Hematopoietic multipotent progenitor cell treated with erythropoietin and hydrocortisone succinate and interleukin-3 and kit ligand, for 6 days (in vitro differentiated cells): ENCODE measurements around the gene RNF225.
A peak's percentile ranks its signal among the peaks of the same experiment; 100 is the strongest.
"Not testable (repeated sequence)": the region's sequence is repeated elsewhere in the genome, so short reads cannot be mapped to it uniquely, and the experiment has no call there.

ENCODE experiments used
- DNase-seq: peaks from one replicate; pipeline ENCODE4 v3.0.0-alpha.2; 2015

The RNF225 gene

DNA sequence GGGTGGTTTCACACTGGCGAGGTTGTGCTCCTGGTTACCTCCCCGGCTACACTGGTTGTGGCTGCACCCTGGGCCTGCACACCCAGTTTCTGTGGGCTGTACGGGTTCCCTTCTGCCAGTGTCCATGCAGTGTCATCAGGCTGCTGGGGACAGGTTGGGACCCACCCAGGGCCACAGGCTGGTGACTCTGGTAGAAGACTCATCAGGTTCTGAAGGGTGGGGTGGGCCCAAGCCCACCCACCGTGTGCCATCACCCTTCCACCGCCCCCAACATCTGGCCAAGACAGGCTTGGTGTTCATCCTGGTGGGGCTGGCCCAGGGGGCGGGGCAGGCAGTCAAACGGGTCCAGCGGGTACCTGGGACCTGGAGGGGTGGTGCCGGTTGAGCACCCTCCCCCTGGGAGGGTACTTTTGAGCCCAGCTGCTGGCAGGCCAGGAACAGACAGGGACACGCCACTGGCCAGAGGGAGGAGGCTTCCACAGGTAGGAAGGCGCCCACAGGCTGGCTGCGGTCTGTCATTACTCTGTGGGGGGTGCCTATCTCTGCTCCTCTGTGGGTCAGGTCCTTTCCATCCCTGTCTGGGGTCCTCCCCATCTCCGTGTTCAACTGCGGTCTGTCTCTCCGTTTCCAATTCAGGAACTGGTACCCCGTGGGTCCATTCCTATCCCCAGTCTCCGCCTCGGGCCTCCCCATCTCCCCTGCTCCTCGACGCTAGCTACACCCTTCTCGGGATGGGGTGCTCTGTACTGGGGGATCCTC lies at the start of gene RNF225:
RNF225 (plus strand) TSS at position 437 of the 759 bp plus-strand sequence. CDS start 434 bp downstream, outside the sequence.
- DNase-seq = peak; percentile 45

DNA sequence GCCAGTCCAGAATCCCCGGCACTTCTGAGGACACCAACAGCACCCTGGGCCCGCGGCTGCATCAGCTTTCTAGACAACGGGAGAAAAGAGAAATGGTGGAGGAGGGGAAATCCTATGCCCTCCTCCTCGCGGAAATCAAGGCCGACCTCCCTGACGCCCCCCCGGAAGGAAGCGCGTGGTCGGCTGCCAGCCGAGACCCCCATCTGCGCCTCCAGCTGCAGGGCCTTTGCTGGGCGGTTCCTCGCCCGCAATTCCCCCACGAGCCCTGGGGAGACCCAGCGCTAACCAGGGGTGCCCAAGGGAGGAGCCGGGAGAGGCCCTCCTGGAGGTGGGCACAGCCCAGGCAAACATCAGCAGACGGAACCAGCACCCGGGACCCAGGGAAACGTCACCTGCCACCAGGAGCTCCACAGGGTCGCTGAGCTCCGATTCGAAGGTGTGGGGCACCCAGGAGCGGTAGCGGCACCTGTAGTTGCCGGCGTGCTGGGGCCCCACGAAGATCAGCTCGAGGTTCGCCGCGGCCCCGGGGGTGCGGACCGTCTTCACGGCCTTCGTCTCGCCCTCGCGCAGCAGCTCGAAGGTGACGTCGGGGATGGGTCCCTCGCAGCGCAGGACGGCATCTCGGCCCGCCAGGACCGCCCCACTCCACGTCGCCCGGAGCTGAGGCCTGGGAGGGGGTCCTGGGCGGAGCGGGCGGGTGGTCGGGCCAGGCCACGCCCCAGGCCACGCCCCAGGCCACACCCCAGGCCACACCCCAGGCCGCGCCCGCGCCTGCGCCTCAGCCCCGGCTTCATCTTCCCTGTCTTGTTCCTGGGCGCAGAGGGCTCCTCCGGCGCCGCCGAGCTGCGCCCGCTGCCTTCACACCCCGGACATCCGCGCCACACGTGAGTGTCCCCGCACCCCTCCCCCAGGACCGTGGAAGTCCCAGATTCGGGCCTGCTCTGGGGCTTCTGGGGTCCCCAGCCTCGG lies 48.2 kb upstream of the RNF225 start:
- DNase-seq = peak; percentile 58

DNA sequence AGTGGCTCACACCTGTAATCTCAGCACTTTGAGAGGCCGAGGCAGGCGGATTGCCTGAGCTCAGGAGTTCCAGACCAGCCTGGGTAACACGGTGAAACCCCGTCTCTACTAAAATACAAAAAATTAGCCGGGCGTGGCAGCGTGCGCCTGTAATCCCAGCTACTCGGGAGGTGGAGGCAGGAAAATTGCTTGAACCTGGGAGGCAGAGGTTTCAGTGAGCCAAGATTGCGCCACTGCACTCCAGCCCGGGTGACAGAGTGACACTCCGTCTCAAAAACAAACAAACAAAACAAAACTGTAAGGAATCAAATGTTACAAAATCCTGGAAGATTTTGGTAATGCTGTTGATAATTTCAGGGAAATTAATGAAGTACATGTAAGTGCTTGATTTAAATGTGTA lies 47.4 kb upstream of the RNF225 start:
- DNase-seq = not testable (repeated sequence)

DNA sequence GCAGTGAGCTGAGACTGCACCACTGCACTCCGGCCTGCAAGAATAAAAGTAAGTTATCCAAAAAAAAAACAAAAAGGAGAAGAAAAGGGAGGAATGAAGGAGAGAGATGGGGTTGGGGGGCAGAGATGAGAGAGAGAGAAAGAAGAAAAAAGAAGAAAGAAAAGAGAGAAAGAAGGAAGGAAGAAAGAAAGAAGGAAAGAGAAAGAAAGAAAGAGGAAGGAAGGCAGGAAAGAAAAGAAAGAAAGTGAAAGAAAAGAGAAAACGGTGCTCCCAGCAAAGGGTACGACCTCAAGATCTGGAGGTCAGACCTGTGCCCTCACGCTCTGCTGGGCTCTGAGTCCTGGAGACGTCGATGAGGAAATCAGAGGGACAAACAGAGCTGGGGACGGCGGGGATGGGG lies 45.9 kb upstream of the RNF225 start:
- DNase-seq = no peak

DNA sequence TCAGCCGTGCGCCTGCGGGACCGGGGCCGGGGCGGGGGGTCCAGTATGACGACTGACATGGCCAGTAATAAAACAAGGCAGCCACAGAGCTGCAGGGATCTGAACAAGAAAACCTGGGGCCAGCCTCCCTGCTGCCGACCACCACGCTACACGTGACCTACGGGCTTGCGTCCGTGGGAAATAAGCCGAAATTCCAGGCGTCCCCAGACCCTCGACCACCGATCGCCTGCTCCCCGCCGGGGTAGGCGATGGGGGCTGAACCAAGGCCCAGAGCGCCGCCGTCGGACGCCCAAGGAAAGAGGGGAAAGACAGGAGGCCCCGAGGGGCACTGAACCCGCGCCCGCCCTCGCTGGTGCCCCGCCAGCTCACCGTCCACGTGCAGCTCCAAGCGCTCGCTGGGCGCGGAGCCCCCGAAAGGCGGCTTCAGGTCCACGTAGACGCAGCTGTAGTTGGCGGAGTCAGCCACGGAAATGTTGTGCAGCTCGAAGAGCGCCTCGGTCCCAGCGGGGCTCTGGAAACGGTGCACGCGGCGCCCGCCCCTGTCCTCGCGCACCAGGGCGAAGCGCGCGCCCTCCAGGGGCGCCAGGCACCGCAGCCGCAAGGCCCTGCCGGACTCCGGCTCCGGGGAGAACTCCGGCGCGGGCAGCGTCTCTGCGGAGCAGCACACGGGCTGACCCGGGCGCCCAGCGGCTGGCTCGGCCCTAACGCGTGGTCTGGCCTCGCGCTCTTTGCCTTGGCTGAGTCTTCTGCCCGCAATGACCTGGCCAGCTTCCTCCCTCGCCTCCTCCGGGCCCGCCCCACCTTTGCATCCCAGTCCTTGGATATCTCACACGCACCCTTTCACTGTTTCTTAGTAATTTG lies 45.2 kb upstream of the RNF225 start:
- no peak for DNase-seq

DNA sequence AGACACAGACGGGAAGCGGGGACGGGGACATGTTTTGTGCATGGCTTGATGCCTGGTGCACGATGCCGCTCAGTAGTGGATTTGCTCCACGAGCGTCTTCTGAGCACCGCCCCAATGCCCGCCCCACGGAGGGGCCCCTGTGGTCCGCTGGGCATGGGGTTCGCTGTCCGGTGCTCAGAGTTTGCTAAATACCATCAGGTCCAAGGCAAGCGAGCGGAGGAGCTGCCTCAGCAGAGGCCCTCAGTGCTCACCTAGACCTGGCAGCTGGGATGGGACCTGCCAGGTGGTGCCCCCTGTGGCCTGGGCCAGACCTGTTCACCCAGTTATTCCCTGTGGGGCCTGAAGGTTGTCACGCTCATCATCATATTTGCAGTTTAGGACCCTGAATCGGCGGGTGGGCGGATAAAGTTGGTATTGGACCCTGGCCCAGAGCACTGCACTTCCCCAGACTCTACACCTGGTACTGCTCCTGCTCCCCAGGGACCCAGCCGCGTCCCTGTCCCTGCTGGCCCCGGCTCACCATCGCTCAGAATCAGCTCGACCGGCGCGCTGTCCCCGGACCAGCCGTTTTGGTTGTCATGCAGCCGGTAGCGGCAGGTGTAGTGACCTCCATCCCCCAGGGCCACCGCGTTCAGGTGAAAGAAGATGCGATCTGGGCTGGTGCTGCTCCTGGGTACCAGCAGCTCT lies 44.4 kb upstream of the RNF225 start:
- DNase-seq = no peak

DNA sequence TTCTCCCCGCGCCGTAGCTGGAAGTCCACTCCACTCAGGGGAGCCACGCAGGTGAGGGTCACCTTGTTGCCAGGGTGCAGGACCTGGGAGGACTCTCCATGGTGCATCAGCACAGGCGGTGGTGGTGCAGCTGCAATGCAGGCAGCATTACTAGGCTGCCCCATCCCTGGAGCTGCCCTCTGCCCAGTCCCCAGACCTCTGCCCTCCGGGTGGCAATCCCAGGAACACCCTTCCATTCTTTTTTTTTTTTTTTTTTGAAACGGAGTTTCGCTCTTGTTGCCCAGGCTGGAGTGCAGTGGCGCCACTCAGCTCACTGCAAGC lies 43.9 kb upstream of the RNF225 start:
- DNase-seq = no peak

DNA sequence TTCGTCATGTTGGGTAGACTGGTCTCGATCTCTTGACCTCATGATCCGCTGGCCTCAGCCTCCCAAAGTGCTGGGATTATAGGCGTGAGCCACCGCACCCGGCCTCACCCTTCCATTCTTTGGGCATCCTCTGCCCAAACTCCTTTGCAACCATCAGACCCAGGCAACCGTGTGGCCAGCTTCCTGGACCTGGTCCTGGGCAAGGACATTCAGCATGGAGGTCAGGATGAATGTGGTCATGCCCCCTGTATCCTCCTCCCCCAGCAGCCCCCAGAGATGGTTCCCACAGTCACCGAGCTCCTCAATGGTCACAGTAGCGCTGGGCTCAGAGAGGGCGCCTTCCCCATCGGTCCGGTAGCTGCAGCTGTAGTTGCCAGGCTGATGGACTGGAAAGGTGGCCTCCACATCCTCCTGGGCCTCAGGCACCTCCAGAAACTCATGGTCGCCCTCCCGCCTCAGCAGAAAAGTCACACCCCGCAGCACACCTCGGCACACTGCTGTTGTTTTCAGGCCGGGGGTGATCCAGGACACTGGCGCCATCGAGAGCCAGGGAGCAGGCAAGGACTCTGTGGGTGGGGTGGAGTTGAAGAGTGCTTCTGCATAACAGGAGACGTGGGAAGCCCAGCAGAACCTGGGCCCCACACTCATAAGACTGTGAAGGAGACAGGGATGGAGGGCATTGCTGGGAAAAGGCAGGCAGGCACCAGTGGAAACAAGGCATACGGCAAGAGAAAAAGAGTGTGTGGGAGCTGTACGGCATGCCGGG lies 43.3 kb upstream of the RNF225 start:
- DNase-seq = no peak

DNA sequence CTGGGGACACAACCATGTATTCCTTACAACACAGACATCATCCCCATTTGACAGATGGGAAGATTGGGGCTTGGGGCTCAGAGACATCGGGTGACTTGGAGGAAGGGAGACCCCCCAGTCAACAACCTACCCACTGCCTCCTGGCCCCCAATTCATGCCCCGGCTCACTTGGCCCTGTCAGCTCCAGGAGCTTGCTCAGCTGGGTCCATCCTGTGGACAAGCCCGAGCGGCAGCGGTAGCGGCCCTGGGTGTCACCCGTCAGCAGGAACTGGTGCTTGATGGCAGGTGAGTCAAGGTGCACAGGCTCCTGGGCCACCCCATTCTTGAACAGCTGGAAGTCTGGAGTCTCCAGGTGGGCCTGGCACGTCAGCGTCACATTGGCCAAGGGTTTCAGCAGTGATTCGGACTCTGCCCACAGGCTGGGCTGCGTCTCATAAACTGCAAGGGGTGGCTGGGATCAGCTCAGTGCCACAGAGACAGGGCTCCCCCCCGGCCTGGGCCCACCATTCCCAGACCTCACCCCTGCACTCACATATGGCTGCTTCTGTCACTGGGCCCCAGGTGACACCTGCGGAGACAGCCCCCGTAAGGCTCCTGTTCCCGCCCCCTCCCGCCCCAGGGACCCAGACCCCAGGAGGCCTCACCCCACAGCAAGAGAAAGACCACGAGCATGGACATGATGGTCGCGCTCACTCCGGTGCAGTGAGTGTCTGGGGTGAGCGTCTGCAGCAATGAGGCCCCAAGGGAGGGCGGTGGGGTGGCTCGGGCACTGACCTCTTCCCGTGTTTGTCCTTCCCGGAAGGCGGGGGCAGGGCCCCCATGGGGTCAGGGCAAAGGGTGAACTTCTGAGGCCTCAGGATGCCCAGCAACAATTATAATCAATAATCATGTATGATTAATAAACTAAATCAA lies 42.4 kb upstream of the RNF225 start, which contains the start of gene A1BG:
A1BG (minus strand) TSS at position 733 of the 912 bp plus-strand sequence; CDS start at position 678, 55 bp downstream.
- no peak for DNase-seq

DNA sequence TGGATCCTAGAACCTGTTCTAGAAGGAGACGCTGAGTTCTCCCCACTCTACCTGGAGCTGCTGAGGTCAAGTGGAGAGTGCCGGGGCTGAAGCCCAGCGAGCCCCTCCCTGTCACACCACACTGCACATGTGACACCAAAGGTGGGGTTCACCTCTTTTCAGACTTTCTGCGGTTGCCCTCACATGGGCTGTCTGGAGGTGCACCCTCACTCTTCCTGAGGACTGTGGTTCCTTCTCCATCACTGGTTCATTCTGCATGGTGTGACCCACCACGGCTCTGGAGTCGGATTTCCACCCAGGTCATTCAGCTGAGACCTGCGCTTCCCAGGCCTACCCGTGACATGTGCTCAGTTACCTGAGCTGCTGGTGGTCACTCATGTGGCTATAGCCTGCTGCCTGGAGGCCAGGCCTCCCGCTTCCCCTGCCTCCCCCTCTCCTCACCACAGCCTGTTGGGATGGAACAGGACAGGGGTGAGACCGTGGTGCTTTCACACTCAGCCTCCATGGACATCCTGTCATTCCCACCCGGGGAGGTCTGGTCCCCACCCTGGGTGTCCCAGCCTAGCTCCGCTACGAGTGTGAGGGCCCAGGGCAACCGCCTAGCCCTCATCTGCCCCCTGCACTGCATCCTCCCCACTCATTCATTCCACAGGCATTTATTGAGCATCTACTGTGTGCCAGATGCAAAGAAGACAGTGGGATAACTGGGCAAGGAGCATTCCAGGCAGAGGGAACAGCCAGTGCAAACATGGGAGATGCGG lies 41.6 kb upstream of the RNF225 start:
- DNase-seq = no peak

DNA sequence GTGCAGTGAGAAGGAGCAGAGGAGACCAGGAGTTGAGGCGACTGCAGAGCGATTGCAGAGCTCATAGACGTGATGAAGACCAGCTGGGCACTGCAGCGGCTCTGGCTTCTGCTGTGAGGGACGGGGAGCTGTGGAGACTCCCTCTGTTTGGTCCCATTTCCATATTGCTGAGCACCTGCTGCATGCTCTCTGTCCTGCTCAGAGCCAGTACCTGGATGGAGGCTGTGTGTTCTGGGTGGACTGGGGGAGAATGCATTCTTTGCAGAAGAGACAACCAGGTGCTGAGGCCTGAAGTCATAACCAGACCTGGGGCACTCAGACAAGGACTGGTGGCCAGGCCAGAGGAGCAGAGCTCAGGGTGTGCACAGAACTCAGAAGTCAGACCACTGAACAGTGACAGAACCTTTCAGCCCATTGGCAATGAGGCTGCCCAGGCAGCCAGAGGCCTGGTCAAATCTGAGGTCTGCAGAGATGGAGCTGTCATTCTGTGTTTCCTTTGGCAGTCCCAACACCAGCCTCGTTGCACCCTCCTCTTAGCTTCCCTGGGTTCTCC lies 40.9 kb upstream of the RNF225 start:
- DNase-seq = no peak

DNA sequence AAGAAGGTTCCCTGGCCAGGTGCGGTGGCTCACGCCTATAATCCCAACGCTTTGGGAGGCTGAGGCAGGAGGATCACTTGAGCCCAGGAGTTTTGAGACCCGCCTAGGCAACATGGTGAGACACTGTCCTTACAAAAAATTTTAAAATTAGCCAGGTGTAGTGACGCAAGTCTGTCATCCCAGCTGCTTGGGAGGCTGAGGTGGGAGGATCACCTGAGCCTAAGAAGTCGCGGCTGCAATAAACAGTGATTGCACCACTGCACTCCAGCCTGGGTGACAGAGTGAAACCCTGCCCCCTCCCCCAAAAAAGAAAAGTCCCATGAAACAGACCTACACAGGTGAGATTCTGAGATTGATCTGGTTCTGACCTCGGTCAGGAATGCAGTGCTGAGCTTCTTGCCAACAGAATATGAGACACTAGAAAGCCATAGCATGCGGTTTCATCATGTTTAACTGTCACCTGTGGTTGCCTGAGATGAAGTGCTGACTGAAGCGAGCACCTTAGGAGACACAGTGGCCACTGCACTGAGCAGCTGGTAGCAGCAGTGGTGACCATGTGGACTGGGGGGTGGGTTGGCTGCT lies 40.1 kb upstream of the RNF225 start:
- no peak for DNase-seq

DNA sequence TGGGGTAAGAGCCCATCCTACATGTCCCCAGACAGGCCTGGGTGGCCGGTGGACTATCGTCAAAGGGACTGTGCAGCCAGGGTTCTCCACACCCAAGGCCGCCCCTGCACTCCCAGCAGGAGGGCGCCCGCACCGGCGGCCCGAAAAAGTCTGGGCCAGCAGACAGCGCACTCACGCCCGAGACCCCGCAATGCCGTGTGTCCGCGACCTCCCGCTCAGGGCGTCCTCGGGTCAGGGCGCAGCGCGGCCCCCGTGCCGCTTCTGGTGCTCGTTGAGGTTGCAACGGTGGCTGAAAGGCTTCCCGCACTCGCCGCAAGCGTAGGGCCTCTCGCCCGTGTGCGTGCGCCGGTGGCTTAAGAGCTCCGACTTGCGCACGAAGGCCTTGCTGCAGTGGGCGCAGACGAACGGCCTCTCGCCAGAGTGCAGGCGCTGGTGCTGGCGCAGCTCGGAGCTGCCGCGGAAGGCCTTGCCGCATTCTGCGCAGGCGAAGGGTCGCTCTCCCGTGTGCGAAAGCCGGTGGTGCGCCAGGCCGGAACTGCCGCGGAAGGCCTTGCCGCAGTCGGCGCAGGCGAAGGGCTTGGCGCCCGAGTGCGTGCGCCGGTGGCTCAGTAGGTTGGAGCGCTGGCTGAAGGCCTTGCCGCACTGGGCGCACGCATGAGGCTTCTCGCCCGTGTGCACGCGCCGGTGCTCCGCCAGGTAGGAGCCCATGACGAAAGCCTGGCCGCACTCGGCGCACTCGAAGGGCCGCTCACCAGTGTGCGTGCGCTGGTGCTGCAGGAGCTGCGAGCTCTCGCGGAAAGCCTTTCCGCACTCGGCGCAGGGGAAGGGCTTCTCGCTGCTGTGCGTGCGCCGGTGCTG lies 39.3 kb upstream of the RNF225 start:
- DNase-seq = peak; percentile 55

DNA sequence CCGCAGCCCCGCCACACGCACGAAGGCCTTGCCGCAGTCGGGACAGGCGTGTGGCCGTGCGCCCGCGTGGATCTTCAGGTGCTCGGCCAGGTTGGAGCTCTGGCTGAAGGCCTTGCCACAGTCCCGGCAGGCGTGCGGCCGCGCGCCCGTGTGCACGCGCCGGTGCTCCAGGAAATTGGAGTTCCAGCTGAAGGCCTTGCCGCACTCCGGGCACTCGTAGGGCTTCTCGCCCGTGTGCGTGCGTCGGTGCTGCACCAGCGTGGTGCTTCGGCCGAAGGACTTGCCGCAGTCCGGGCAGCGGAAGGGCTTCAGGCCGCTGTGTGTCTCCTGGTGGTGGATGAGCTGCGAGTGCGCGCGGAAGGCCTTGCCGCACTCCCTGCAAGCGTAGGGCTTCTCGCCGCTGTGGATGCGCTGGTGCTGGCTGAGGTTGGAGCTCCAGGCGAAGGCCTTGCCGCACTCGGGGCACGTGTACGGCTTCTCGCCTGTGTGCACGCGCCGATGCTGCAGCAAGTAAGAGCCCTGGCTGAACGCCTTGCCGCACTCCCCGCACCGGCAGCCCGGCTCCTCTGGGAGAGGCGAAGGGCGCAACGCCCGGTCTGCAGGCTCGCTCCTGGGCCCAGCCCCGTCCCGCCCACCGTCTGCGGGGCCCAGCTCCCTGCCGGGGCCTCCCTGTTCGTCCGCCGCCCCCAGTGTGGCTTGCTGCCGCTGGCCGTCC lies 38.5 kb upstream of the RNF225 start:
- DNase-seq = no peak

DNA sequence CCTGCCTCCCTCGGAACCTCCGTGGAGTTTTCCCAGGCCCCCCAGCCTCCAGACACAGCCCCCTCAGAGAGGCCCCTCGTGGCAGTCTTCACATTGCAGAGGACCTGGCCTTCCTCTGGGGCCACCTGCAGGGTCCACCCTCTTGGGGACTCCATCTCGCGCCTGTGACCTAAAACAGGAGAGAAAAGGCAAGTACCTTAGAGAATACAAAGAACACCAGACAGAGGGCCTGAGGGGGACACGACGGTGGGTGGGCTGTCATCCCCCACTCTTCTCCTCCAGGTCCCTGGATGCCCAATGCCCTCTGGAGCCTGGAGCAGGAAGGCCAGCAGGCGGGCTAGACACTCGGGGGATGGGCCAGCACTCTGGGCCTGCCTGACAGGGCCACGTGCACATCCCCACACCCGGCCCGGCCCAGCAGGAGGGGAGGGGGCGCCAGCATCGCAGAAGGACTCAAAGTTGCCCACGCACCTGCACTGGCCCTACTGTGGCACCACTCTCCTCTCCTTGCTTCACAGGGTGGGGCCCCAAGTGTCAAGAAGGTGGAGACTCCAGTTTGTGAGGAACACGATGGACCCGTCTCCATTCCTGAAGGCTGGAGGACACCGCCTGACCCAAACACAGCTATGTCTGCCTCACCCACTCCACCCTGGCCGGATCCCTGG lies 37.8 kb upstream of the RNF225 start:
- no peak for DNase-seq

DNA sequence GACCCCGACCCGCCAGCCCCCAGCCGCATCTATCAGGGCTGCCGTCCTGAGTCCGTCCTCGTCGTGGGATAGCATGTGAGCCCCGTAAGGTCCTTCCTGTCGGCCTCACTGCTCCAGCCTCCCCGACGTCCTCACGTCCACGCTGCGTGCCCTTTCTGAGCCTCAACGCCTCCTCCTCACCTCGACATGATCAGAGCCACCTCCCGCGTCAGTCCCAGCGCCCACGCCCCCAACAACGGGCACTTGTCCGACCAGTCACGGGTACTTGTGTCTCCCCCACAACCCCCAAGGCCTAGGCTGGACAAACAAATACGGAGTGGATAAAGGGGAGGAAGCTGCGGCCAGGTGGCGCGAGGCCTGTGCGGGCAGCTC lies 33.6 kb upstream of the RNF225 start:
- peak; percentile 79 for DNase-seq
